Measurements from ENCODE around the gene CCNJL.
"Not testable (repeated sequence)": the region's sequence is repeated elsewhere in the genome, so short reads cannot be mapped to it uniquely, and the experiment has no call there.

The CCNJL gene

DNA sequence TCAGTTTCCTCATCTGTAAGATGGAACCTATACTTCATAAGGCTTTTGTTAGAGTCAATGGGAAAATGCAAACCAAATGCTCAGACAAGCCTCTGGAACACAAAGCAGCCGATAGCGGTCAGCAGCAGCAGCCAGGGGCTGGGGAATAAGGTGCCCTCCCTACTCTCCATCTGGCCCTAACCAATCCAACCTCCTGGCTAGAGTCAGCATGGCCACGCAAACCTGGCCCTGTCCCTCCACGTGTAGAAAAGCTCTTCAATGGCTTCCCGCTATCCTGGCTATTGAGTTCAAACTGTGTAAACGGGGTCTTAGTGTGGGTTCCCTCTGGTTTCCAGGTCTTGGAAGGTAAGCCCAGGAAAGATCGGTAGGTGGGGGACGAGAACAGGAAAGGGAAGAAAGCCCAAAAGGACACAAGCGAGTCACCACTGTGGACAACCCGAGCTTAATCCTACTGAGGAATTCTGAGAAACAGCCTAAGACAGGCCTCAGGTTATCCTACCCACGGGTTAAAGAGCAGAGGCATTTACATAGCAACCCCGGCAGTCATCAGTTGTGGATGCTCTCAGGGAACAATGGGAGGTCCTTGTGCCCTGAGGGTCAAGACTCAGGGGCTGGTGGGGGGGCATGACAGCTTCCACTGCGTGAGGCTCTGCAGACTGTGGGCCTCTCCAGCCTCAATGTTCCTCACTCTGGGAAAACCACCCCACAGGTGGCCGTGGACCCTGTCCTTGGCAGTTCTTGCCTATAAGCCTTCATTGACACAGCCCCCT is 52.2 kb downstream of the CCNJL start:
- DNase-seq, result no peak

DNA sequence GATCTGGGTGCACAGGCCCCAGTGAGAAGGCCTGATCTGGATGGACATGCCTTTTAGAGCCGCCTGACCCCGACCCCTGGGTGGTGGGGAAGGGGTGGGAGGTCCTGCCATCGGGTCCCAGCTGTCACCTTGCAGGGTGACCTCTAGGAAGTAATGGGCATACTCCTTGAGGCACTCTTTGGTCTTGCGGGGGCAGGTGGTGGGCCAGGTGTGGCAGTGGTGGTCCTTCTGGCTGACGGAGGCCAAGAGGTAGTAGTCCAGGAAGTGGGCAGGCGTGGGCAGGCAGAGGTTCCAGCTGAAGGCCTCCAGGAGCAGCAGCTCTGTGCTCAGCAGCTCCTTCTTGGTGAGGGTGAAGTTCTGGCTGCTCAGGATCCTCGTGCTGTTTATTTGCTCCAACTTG is 53.0 kb downstream of the CCNJL start:
- DNase-seq, result no peak

- DNase-seq, result no peak
Observed at GRCh38 chr5:160254706-160255105, 57.7 kb downstream of the CCNJL start.

DNA sequence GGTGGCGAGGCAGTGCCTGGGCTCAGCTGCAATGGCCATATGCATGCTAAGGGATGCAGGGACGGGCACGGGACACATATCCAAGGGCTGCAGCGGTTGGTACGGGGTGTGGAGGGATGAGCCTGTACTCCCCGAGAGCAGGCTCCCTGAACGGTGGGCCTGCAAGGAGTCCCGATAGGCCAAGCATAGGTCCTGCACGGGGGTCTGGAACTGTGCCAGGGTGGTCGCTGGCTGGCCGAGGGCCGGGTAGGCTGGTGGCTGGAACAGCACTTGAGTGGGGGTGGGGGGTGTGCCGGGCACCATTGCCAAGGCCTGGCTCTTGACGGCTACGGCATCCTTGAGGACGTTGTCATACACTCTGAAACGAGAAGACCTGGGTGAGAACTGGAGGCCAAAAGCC is 58.9 kb downstream of the CCNJL start:
- no peak for DNase-seq

GRCh38 chr5:160252916-160253315 is 59.4 kb downstream of the CCNJL start:
- DNase-seq, result no peak

DNA sequence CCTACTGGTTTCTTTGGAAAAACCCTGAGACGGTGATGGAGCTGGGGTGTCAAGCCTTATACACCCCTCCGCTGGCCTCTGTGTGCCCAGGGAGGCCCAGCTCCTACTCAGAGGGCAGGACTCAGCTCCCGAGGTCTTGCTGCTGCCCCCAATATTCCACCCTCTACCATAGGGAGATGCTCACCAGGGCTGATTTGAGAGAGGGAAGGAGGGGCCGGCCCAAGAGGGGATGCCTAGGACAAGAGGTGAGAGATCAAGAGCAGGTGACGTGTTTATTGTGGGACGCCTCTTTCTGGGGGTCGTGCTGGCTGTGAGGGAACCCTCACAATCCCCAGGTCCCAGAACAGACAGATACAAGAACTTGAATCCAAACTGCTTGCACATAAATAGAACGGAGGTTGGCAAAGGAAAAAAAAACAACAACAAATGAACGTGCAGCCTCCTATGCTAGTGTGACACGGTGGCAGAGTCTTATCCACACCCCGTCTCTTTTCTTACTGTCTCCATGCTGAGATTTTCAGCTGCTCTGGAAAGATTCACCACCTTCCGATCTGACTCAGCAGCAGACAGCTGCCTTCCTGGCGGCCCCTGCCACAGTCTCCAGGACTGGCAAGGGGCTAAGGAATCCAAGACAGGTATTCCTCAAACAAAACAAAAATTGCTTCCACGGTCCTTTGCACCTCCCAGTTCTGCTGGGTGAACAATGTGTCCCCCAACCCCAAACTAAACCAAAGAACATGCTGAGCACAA is 60.8 kb downstream of the CCNJL start:
- DNase-seq, result no peak

GRCh38 chr5:160250826-160251225 is 61.5 kb downstream of the CCNJL start:
- no peak for DNase-seq

DNA sequence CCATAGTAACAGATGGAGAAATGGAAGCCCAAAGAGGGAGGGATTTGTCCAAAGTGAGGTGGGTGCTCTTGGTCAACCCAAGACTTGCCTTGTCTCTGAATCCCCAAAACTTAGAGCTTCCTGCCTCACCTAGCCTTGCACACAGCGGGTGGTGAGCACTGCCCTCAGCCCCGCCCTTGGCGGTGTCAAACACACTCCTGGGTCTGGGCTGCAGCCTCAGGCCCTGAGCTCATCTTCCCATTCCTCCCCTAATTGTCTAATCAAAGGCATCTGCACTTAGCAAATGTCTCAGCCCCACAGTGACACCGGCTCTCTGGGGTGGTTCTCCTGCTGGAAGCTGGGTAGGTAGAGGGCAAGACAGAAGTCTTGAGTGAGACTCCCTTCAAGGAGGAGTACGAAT is 62.1 kb downstream of the CCNJL start:
- no peak for DNase-seq

DNA sequence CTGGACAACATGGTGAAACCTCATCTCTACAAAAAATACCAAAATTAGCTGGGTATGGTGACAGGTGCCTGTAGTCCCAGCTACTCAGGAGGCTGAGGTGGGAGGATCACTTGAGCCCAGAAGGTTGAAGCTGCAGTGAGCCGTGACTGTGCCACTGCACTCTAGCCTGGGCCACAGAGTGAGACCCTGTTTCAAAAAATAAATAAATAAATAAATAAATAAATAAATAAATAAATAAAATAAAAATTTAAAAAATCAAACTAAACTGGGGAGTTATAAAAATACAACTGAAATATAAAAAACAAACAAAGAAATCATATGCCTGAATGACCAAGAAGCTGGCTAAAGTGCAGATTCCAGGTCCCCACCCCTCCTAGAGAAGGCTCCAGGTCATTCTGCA is 62.8 kb downstream of the CCNJL start:
- DNase-seq, result not testable (repeated sequence)

- DNase-seq, result no peak
Observed at GRCh38 chr5:160245506-160246086, 66.8 kb downstream of the CCNJL start.

DNA sequence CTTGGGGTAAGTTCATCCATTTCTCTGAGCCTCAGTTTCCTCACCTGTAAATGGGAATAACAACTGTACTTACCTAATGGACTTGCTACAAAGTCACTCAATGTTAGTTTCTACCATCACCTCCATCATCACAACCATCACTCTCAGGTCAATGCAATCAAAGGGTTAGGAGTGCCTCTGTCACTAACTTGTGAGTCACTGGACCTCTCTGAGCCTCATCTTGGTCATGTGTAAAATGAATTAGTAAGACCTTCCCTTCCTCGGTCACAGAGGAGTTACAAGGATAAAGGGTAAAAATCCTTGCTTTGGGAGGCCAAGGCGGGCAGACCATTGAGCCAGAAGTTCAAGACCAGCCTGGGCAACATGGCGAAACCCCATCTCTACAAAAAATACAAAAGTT is 70.2 kb downstream of the CCNJL start:
- DNase-seq, result no peak

DNA sequence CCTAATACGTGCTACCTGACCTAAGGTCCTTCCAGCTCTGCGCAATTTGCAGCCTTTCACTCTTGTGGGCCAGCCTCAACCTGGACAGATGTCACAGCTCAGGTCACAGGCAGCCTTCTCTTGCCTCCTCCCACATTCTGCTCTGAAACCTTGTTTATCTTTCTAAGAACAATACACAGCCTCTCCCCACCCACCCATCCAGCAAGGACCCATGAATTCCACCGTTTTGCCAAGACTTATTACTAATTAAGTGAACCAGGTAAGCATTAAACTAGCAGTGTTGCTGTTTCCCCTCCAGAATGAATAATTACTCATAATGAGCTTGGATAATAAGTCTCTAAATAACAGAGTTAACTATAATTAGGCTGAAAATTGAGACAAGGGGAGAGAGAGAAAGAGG is 72.0 kb downstream of the CCNJL start:
- no peak for DNase-seq

DNA sequence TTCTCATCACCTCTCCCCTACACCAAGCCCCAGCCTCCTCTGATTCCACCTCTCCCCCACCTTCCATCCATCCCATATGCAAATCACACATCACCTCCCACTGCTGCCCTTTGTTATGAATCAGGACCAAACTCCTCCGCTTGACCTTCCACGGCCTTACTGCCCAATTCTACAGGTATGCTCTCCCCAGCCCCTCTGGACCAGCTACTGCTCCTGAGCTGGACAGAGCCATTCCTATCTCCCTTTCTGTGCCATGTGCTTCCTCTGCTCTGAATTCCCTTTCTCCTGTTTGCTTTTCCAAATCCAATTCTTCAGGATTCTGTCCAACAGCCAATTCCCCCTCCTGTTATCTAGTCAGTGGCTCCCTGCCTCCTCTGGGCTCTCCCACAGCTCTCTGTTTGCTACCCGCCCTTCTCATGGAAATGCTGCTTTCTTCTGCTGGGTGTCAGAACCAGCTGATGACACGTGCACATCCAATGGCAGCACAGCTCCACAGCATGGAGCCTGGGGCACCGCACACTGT is 74.7 kb downstream of the CCNJL start:
- no peak for DNase-seq

DNA sequence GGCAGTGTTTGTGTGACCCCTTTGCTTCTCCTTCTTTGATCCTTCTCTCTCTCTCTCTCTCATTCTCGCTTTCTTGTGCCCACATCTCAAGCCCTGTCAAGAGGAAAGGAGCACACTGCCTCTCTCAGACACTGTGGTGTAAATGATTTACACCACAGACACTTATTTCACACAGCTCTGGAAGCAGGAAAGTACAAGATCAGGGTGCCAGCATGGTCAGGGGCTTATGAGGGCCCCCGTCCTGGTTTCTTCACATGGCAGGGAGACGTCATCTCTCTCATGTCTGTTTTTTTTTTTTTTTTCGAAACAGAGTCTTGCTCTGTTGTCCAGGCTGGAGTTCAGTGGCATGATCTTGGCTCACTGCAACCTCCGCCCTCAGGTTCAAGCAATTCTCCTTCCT is 76.6 kb downstream of the CCNJL start:
- DNase-seq, result no peak

- DNase-seq, result no peak
Observed at GRCh38 chr5:160233215-160233614, 79.1 kb downstream of the CCNJL start.

DNA sequence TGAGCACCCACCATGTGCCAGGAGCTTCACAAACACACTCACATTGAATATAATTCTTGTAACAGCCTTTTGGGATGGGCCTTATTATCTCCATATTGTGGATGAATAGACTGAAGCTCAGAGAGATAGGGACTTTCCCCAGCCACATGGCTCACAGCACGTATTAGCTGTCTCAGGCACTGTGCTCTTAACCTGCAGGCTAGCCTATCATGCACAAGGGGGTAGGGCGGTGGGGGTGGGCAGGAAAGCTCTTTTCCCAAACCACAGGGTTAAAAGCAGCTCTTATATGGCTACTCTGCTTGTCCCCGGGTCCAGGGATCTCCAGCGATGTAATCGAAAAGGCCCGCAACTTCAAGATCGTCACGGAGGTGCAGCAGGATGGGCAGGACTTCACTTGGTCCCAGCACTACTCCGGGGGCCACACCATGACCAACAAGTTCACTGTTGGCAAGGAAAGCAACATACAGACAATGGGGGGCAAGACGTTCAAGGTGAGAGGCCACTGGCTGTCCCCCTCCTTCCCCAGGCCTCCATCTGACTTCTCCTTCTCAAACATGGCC is 80.5 kb downstream of the CCNJL start:
- no peak for DNase-seq

- no peak for DNase-seq
Observed at GRCh38 chr5:160230686-160231527, 81.5 kb downstream of the CCNJL start.

- no peak for DNase-seq
Observed at GRCh38 chr5:160229190-160229742, 83.1 kb downstream of the CCNJL start, which contains the start of gene FABP6. TSS of gene FABP6 (plus strand) at chr5:160229506. CDS start at chr5:160229558, 52 bp downstream.

GRCh38 chr5:160227012-160227411 is 85.4 kb downstream of the CCNJL start:
- no peak for DNase-seq

GRCh38 chr5:160221082-160221481 is 91.3 kb downstream of the CCNJL start:
- DNase-seq, result no peak

DNA sequence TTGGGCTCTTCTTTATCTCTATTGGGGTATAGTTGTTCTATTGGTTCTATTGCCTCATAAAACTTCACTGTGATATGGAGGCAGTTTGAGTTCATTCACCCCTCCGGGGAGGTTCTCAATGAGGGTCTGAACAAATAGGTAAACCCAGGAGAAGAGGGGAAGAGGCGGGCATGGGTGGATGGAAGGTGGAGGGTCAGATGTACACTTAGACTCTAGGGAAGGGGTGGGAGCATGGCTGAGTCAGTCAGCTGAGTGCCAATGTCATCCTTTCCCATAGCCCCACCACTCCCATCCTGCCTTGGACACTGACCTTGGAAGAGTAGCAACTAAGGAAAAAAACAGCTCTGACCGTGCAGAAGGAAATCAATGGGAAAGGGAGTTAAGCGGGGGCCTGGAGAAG is 93.0 kb downstream of the CCNJL start:
- DNase-seq, result no peak

DNA sequence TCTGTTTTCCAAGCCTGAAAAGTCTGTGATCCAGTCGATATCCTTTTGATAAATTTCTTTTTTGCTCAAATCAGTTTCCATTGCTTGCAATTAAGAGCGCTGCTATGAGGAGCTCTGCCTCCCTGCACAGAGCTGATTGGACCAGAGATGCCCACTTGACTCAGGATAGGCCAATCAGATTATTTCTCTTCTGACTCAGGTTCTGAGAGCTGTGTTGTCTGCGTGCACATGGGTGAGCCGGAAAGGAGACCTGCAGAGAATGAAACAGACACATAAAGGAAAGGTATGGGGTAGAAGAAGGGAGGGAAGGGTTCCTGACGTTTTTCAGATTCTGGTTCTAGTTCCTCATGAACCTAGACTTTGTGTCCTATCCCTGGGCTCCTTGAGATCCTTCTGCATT is 98.8 kb downstream of the CCNJL start:
- DNase-seq, result no peak

Data from AML-193 (cell line).